CD1c-positive myeloid dendritic cell (primary cell): Measurements from ENCODE around the gene CNOT6L.
"Not testable (repeated sequence)": the region's sequence is repeated elsewhere in the genome, so short reads cannot be mapped to it uniquely, and the experiment has no call there.

ENCODE experiments used
- DNase-seq: peaks from one replicate; pipeline ENCODE4 v3.0.0-alpha.2; 2016; ENCODE audit errors: extremely low spot score

CNOT6L gene

DNA sequence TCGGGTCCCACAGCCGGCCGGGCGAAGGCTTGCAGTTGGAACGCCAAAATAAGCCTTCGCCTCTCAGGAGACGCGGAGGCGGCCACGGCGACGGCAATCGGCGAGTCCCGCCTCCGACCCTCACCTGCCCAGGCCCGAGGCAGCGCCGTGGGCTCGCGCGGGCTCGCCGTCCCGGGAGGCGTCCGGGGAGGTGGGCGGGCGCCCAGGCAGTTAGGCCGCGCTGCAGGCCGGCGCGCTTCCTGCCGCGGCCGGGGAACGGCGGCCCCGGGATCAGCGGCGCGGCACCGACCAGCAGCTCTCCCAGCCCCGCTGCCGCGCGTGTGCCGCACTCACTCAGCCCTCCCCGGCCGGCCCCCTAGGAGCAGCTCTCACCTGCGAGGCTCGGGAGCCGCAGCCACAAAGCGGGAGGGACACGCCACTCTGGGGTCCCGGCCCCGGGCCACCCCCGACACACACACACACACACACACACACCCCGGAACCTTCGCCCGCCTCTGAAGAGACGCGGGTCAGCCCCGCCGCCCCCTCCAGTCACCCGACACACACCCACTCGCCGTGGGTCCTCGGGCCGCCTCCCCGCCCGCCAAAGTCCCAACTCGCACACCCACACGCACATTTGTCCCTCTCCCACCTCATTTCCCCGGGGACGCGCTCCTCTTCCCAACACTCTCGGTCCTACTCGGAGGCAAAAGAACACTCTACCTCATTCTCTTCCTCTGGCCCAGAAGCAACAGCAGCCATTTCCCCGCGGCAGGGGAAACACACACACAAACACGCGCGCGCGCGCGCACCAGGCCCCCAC lies at the start of gene CNOT6L:
TSS of gene CNOT6L (minus strand) at position 767 of the 802 bp plus-strand sequence. CDS start at position 707, 60 bp downstream.
- peak; percentile 71 for DNase-seq

DNA sequence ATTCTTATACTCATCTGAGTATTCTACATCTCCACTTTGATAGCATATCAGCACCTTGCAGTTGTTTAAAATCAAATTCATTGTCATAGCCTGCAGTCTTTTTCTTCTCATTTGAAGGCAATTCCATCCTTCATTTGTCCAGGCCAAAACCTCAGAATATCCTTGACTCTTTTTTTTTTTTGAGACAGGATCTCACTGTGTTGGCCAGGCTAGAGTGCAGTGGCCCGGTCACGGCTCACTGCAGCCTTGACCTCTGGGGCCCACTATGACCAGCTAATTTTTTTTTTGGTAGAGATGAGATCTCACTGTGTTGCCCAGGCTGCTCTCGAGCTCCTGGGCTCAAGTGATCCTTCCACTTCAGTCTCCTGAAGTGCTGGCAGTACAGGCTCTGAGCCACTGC lies 46.1 kb upstream of the CNOT6L start:
- no peak for DNase-seq

- DNase-seq: not testable (repeated sequence)
These were observed 44.2 kb upstream of the CNOT6L start for GRCh38 chr4:77863341-77863740.

GRCh38 chr4:77862478-77863216 lies 43.5 kb upstream of the CNOT6L start, which contains the start of gene MRPL1:
Gene MRPL1 (plus strand): TSS chr4:77862830. CDS start chr4:77862849, 19 bp downstream.
- DNase-seq: peak; percentile 96

GRCh38 chr4:77861495-77861894 lies 42.3 kb upstream of the CNOT6L start:
- peak; percentile 9 for DNase-seq

DNA sequence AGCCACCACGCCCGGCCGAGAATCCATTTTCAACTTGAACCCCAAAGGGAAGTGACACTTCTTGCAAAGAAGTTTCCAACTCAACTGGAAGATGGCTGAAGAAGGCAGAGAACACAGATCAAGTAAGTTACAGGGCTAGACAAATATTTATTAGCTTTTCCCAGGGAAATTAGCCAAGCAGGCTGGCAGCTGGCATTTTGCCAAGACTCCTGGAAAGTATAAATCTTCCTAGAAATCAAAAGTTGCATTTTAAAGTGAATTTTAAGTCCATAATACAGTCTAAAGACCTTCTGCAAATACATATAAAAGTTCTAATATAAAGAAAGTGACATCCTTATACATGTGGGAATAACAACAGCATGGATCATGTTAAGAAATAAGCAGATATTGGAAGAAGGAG lies 40.1 kb upstream of the CNOT6L start:
- DNase-seq: no peak

DNA sequence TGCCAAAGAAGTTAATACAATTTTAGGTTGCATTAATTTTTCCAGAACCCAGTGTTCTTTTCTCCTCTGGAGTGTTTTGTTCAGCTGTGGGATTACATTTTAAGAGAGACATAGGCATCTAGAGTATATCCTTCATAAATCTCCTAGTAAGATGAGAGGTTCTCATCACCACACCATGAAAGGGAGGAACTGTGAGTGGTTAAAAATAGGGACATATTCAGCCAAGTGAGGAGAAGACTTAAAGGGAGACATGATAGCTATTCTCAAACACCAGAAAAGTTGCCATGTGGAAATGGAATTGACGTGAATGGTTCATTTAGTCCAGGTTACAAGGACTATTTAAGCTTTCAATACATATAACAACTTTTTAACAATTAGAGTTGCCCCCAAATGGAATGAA lies 37.0 kb upstream of the CNOT6L start:
- DNase-seq: no peak

DNA sequence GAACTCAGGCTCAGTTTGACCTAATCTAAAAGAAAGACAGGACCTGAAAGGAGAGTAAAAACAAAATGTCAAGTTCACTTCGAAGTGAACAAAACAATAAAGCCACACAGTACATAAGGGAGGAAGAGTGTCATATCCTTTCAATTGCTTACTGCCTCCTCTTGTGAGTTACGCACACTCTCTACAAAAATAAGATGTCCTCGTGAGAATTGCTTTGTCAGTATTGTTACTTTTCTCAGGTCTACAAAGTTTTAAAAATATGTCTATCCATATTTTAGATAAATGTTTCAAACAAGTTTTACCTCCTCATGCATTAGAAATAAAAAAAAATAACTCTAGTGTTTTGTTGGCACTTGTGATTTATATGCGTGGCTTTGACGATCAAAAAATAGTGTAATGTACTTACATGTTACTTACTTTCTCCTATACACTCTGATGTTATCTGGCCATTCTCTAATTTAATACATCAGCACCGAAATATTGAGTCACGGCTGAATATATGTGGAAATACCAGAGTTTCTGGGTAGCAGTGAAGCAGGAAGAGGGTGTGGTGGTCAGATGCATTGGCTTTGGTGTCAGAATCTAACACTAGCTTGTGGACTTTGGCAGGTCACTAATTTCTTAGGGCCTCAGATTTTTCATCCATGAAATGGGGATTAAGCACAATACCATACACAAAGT lies 35.4 kb upstream of the CNOT6L start:
- DNase-seq: peak; percentile 20

DNA sequence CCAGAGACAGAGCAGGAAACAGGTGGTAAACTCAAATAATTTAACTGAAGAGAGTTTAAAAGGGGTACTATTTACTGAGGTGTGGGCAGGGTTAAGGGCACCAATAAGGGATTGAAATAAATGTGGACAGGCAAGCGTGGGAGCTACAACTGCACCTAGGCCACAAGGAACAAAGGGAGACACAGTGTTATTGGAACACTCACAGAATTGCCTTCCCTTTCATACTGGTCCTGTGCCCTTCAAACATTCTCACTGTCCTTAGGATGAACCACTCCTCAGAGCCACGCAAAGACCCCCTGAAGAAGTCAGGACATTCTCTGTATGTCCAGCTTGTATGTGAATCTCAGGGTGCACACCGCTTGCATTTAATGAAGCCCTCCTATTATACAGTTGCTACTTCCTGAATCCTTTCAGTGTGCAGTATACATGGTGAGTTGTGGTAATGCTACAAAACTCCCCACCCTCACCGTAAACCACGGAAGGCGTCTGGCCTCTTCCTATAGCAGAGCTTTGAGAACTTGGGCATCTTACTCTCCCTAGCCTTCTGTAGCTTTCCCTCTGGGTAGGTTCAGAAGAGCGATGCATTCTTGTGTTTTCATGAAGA lies 33.8 kb upstream of the CNOT6L start:
- peak; percentile 60 for DNase-seq

DNA sequence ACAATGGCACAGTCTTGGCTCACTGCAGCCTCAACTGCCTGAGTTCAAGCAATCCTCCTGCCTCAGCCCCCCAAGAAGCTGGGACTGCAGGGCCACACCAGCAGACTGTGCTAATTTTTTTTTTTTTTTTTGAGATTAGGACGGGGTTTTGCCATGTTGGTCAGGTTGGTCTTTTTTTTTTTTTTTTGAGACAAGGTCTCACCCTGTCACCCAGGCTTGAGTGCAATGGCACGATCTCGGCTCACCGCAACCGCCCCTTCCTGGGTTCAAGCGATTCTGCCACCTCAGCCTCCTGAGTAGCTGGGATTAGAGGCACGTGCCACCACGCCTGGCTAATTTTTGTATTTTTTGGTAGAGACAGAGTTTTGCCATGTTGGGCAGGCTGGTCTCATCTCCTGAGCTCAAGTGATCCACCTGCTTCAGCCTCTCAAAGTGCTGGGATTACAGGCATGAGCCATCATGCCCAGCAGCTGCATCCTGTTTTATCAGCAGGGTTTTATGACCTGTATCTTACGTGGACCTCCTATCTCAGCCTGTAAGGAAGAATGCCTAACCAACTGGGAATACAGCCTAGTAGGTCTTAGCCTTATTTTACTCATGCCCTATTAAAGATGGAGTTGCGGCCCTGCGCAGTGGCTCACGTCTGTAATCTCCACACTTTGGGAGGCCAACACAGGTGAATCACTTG lies 30.3 kb upstream of the CNOT6L start:
- DNase-seq: no peak

DNA sequence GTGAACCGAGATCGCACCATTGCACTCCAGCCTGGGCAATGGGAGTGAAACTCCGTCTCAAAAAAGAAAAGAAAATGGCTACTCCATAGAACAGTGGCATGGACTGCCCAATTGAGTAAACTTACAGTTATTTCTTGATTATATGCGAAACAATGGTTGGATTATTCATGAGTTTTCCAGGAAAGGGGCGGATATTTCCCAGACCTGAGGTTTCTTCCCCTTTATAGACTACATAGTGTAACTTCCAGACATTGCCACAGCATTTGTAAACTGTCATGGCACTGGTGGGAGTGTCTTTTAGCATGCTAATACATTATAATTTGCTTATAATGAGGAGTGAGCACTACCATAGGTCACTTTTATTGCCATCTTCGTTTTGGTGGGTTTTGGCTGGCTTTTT lies 29.3 kb upstream of the CNOT6L start:
- DNase-seq: no peak

GRCh38 chr4:77845929-77846328 lies 26.8 kb upstream of the CNOT6L start:
- DNase-seq: no peak

GRCh38 chr4:77845400-77845799 lies 26.2 kb upstream of the CNOT6L start:
- no peak for DNase-seq

GRCh38 chr4:77844363-77844762 lies 25.2 kb upstream of the CNOT6L start:
- no peak for DNase-seq

DNA sequence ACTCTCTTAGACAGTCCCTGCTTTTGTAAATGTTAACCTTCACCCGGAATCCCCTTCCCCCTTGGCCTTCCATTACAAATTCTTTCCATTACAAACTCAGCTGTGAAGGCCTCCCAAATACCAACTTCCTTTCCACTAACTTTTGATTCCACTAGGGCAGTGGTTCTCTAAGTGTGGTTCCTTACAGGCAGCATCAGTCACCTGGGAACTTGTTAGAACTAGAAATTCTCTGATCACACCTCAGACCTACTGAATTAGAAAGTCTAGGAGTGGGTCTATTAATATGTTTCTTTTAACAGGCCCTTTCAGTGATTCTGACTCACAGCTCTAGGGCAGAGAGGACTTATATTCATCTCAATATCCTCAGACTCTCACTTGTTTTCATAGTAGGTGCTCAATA lies 24.5 kb upstream of the CNOT6L start:
- DNase-seq: no peak

DNA sequence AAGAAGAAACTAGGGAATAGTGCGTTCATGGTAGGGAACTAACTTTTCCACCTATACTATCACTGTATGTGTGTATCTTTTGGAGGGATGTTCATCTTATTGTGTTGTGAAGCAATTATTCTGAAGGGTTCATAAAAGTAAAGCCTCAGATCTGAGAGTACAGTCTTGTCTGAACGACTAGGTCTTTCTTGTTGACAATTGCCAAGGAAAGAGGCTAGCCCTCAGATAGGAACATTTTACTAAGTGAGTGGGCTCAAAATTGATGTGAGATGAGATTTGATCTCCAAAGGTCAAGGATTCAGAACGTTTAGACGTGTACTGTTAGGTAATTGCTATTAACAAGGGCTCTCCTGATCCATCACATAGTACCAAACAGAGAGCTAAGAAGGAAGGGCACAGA lies 15.2 kb upstream of the CNOT6L start:
- DNase-seq: no peak

DNA sequence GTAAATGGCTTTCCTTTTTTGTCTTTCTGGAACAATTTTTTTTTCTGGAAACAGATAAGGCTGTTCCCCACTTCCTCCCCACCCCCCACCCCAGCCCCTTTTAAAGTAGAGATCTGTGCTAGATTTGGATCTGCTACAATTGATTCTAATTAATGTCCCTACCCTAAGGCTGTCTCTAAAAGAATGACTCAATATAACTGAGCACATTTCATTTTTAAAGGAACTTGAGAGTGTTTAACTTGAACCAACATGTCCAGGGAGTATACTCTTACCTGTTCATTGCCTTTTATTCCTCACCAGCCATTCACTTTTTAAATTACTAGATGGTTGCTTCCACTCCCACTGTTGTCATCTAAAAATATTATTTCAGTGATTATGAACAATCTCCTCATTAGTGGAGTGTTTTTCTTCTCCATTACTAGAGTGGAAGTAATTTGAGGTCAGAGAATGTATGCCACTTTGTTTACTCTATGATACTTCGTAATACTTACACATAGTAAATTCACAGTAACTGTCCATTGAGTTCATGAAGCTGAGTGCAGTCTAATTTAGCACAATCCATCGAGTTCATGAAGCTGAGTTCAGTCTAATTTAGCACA lies 14.1 kb upstream of the CNOT6L start:
- DNase-seq: no peak

DNA sequence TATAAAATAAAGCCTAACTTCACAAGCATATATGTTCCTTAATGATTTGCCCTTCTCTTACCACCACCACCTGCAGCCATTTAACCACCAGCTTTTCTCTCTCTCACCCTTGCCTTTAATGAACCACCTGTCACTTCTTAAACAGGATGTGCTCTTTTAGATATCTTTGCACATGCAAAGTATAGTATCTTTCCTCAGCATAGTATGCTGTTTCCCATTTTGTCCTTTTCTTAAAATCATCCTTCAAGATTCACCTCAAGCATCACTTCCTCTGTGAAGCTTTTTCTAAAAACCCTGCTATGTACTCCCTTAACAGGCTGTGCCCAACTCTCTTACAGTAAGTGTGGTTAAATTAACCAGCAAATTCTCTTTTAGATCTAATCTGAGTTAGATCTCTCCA lies 8.2 kb upstream of the CNOT6L start:
- no peak for DNase-seq

DNA sequence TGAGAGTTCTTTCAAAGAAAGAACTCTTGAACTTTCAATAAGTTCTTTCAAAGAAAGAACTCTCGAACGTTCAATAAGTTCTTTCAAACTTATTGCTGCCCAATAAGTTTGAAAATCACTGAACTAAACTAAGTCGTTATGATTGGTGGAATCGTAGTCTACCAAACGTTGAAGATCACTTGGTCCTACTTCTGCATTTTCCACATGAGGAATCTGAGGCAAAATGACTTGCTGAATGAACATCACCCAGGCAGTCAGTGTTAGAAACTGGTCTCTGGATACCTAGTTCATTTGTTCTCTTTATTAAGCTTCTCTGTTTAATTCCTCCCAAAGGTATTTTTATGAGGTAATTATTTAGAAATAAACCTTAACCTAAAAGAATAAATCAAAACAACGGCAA lies 7.1 kb upstream of the CNOT6L start:
- no peak for DNase-seq

DNA sequence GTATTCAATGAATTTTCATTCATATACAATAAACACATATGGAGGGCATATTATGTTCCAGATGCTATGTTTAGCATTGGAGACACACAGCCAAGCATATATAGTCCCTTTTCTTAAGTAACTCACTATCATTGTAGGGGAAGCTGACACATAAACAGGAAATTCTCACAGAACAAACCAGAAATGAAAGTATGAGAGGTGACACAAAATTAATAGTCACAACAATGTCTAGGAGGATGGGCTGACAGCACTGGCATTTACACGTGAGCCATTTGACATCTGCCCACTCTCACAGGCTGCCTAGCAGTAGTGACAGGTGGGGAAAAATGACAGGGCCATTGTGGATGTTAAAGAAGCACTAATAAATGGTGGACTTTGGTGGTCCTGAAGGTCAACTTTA lies 2.6 kb upstream of the CNOT6L start:
- peak; percentile 68 for DNase-seq
